Measurements from ENCODE around the gene REEP6.

DNA sequence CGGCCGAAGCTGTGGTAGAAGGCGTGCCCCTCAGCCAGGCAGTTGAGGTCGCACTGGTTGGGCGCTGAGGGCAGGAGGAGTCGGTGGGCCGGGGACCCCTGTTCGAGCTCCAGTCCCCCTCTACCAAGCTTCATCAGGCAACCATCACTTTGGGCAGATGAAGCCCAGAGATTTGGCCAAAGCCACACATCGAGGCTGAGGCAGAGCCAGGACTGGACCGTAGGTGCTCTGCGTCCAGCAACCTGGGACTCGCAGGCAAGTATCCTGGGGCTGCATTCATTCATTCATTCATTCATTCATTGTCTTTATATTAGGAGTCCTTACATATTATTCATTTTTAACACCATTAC lies 17.5 kb downstream of the REEP6 start:
- TF ChIP-seq, protein P1, sequence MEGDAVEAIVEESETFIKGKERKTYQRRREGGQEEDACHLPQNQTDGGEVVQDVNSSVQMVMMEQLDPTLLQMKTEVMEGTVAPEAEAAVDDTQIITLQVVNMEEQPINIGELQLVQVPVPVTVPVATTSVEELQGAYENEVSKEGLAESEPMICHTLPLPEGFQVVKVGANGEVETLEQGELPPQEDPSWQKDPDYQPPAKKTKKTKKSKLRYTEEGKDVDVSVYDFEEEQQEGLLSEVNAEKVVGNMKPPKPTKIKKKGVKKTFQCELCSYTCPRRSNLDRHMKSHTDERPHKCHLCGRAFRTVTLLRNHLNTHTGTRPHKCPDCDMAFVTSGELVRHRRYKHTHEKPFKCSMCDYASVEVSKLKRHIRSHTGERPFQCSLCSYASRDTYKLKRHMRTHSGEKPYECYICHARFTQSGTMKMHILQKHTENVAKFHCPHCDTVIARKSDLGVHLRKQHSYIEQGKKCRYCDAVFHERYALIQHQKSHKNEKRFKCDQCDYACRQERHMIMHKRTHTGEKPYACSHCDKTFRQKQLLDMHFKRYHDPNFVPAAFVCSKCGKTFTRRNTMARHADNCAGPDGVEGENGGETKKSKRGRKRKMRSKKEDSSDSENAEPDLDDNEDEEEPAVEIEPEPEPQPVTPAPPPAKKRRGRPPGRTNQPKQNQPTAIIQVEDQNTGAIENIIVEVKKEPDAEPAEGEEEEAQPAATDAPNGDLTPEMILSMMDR (conservative IDR thresholded peaks at IDR 0.05 in 1 of 2, IDR thresholded peaks at IDR 0.05 in 1 of 2; ENCODE audit: low read depth in 1 of 2, low read length in 2 of 2), result no peak
- TF ChIP-seq EZH2 (IDR thresholded peaks at IDR 0.05; ENCODE audit: low read length, missing control alignments), result no peak
